ENCODE data around the gene MPRIP. TPM values are rescaled to one million over a fixed set of nuclear protein-coding genes. Genes with fewer than 3 reads are reported as not detected.
"Not testable (repeated sequence)": the region's sequence is repeated elsewhere in the genome, so short reads cannot be mapped to it uniquely, and the experiment has no call there.

The MPRIP gene
- polyA plus RNA-seq, 1 donor from 2014 or later, result 47.3 TPM

DNA sequence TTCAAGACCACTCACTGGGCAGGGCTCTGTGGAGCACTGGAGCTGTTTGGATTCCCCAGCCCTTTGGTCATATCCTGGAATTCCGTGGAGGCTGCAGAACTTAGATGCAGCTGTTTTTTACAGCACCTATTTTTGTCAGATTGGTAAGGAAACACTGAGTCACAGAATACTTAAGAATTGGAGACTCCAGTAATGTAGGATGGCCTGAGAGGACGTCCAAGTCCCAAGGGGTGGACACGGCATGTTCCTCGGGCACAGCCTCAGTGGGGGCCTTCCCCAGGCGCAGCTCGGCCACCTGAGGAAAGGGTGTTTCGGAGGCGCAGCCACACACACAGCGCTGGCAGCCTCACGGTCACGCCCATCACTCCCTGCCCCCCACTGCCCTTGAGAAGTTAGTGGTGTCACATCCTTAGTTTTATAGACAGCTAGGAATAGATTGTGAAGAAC is 149.1 kb downstream of the MPRIP start:
- no peaks in the 10 kb centered on the region for H3K79me2 ChIP-seq (replicated peaks; ENCODE audit: insufficient read depth, low read length)
- H3K27me3 ChIP-seq (ENCODE audit: insufficient read depth, low read depth, low read length), result no peaks in the 10 kb centered on the region
- no peaks in the 10 kb centered on the region for H3K9me3 ChIP-seq (ENCODE audit: low read length)
- H3K4me2 ChIP-seq (ENCODE audit: low read length), result no peak overlapping the region
- no peak overlapping the region for H3K9ac ChIP-seq (ENCODE audit: low read length)
- H2AFZ ChIP-seq (ENCODE audit: low read depth, low read length), result no peak overlapping the region
- H3K27ac ChIP-seq (ENCODE audit: low read length), result no peak overlapping the region
- H3K4me3 ChIP-seq (ENCODE audit: low read length), result no peak overlapping the region
- TF ChIP-seq SMC3 (conservative IDR thresholded peaks at IDR 0.05; ENCODE audit: poor library complexity) (no peak), EZH2 (IDR thresholded peaks at IDR 0.05; ENCODE audit: borderline replicate concordance, insufficient read depth, low read length, poor library complexity, severe bottlenecking) (no peak), EP300 (conservative IDR thresholded peaks at IDR 0.05; ENCODE audit: poor library complexity, severe bottlenecking) (no peak), MXI1 (conservative IDR thresholded peaks at IDR 0.05; ENCODE audit: poor library complexity, severe bottlenecking) (no peak), POLR2AphosphoS5 (IDR thresholded peaks at IDR 0.05) (no peak), RAD21 (conservative IDR thresholded peaks at IDR 0.05) (no peak), TAF1 (IDR thresholded peaks at IDR 0.05; ENCODE audit: low read depth) (no peak)
- TF ChIP-seq, protein P1, sequence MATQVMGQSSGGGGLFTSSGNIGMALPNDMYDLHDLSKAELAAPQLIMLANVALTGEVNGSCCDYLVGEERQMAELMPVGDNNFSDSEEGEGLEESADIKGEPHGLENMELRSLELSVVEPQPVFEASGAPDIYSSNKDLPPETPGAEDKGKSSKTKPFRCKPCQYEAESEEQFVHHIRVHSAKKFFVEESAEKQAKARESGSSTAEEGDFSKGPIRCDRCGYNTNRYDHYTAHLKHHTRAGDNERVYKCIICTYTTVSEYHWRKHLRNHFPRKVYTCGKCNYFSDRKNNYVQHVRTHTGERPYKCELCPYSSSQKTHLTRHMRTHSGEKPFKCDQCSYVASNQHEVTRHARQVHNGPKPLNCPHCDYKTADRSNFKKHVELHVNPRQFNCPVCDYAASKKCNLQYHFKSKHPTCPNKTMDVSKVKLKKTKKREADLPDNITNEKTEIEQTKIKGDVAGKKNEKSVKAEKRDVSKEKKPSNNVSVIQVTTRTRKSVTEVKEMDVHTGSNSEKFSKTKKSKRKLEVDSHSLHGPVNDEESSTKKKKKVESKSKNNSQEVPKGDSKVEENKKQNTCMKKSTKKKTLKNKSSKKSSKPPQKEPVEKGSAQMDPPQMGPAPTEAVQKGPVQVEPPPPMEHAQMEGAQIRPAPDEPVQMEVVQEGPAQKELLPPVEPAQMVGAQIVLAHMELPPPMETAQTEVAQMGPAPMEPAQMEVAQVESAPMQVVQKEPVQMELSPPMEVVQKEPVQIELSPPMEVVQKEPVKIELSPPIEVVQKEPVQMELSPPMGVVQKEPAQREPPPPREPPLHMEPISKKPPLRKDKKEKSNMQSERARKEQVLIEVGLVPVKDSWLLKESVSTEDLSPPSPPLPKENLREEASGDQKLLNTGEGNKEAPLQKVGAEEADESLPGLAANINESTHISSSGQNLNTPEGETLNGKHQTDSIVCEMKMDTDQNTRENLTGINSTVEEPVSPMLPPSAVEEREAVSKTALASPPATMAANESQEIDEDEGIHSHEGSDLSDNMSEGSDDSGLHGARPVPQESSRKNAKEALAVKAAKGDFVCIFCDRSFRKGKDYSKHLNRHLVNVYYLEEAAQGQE (IDR thresholded peaks at IDR 0.05; ENCODE audit: borderline replicate concordance), result no peak
- TF ChIP-seq, protein P2, sequence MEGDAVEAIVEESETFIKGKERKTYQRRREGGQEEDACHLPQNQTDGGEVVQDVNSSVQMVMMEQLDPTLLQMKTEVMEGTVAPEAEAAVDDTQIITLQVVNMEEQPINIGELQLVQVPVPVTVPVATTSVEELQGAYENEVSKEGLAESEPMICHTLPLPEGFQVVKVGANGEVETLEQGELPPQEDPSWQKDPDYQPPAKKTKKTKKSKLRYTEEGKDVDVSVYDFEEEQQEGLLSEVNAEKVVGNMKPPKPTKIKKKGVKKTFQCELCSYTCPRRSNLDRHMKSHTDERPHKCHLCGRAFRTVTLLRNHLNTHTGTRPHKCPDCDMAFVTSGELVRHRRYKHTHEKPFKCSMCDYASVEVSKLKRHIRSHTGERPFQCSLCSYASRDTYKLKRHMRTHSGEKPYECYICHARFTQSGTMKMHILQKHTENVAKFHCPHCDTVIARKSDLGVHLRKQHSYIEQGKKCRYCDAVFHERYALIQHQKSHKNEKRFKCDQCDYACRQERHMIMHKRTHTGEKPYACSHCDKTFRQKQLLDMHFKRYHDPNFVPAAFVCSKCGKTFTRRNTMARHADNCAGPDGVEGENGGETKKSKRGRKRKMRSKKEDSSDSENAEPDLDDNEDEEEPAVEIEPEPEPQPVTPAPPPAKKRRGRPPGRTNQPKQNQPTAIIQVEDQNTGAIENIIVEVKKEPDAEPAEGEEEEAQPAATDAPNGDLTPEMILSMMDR (IDR thresholded peaks at IDR 0.05; ENCODE audit: poor library complexity, severe bottlenecking), result no peak
- no peaks in the 10 kb centered on the region for H3K9me2 ChIP-seq (ENCODE audit: insufficient read depth, low read length)
- H4K20me1 ChIP-seq (ENCODE audit: insufficient read depth), result no peaks in the 10 kb centered on the region
- H3K36me3 ChIP-seq (ENCODE audit: insufficient read depth, low read length), result no peaks in the 10 kb centered on the region
- H3F3A ChIP-seq (ENCODE audit: insufficient read depth, low read length, poor library complexity, severe bottlenecking), result no peaks in the 10 kb centered on the region

DNA sequence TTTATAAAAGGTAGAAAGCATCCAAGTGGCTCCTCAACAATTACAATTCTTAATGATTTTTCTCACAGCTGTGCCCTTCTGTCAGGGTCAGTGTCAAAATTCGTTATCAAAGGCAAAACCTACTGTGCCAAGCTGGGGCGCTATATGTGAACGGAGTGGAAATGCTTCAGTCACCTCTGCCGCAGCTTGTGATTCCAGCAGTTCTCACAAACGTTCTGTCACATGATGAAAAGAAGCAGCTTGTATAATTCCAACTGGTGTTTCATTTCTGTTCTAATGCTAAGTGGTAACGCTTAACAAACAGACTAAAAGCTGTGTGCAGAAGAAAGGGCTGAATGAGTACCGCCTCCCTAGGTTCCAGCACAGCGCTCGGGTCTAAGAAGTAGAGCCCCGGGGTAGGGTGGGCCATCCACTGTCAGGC is 149.7 kb downstream of the MPRIP start:
- no peak overlapping the region for H3K27ac ChIP-seq (ENCODE audit: low read length)
- H3K36me3 ChIP-seq (ENCODE audit: insufficient read depth, low read length), result no peaks in the 10 kb centered on the region
- no peaks in the 10 kb centered on the region for H3K9me3 ChIP-seq (ENCODE audit: low read length)
- H3K79me2 ChIP-seq (replicated peaks; ENCODE audit: insufficient read depth, low read length), result no peaks in the 10 kb centered on the region
- no peak overlapping the region for H3K4me2 ChIP-seq (ENCODE audit: low read length)
- no peak overlapping the region for H3K4me3 ChIP-seq (ENCODE audit: low read length)
- H4K20me1 ChIP-seq (ENCODE audit: insufficient read depth), result no peaks in the 10 kb centered on the region
- no peaks in the 10 kb centered on the region for H3K27me3 ChIP-seq (ENCODE audit: insufficient read depth, low read depth, low read length)
- H3K9ac ChIP-seq (ENCODE audit: low read length), result no peak overlapping the region
- H2AFZ ChIP-seq (ENCODE audit: low read depth, low read length), result no peak overlapping the region
- no peaks in the 10 kb centered on the region for H3F3A ChIP-seq (ENCODE audit: insufficient read depth, low read length, poor library complexity, severe bottlenecking)
- no peaks in the 10 kb centered on the region for H3K9me2 ChIP-seq (ENCODE audit: insufficient read depth, low read length)
- TF ChIP-seq TAF1 (IDR thresholded peaks at IDR 0.05; ENCODE audit: low read depth) (no peak), POLR2AphosphoS5 (IDR thresholded peaks at IDR 0.05) (no peak), RAD21 (conservative IDR thresholded peaks at IDR 0.05) (no peak), SMC3 (conservative IDR thresholded peaks at IDR 0.05; ENCODE audit: poor library complexity) (no peak), EZH2 (IDR thresholded peaks at IDR 0.05; ENCODE audit: borderline replicate concordance, insufficient read depth, low read length, poor library complexity, severe bottlenecking) (no peak), EP300 (conservative IDR thresholded peaks at IDR 0.05; ENCODE audit: poor library complexity, severe bottlenecking) (no peak), MXI1 (conservative IDR thresholded peaks at IDR 0.05; ENCODE audit: poor library complexity, severe bottlenecking) (no peak)
- TF ChIP-seq, protein P1 (IDR thresholded peaks at IDR 0.05; ENCODE audit: borderline replicate concordance), result no peak
- TF ChIP-seq, protein P2 (IDR thresholded peaks at IDR 0.05; ENCODE audit: poor library complexity, severe bottlenecking), result no peak

DNA sequence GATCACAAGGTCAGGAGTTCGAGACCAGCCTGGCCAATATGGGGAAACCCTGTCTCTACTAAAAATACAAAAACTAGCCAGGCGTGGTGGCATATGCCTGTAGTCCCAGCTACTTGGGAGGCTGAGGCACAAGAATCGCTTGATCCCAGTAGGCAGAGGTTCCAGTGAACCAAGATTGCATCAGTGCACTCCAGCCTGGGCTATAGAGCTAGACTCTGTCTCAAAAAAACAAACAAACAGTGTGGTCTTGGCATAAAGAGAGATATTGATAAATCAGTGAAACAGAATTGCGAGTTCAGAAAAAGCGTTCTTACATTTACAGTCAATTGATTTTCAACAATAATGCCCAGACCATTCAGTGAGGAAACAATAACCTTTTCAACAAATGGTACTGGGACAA is 153.2 kb downstream of the MPRIP start:
- not testable (repeated sequence) for H3K9me3 ChIP-seq (ENCODE audit: low read length); H3K9ac ChIP-seq (ENCODE audit: low read length); H3K9me2 ChIP-seq (ENCODE audit: insufficient read depth, low read length); H3K36me3 ChIP-seq (ENCODE audit: insufficient read depth, low read length); H3F3A ChIP-seq (ENCODE audit: insufficient read depth, low read length, poor library complexity, severe bottlenecking); H3K27me3 ChIP-seq (ENCODE audit: insufficient read depth, low read depth, low read length); H3K79me2 ChIP-seq (replicated peaks; ENCODE audit: insufficient read depth, low read length); H3K27ac ChIP-seq (ENCODE audit: low read length); H3K4me2 ChIP-seq (ENCODE audit: low read length); H2AFZ ChIP-seq (ENCODE audit: low read depth, low read length); H3K4me3 ChIP-seq (ENCODE audit: low read length); H4K20me1 ChIP-seq (ENCODE audit: insufficient read depth)
